HepG2 (cell line): Measurements from ENCODE around the gene GLI3.

Source experiments
- CTCF ChIP-seq: sonication (generic); formaldehyde crosslinking; IDR thresholded peaks from 2 replicates; pipeline ENCODE4 v1.5.0; 2020; ENCODE audit warnings: mild to moderate bottlenecking, missing genetic modification reagents, moderate library complexity
- ELF4 ChIP-seq: sonication (generic); formaldehyde crosslinking; IDR thresholded peaks from 2 replicates; pipeline ENCODE4 v1.5.0; 2020; ENCODE audit warnings: missing genetic modification reagents, mild to moderate bottlenecking, moderate library complexity, borderline replicate concordance
- KLF9 ChIP-seq: IDR thresholded peaks from 2 replicates; pipeline ENCODE4 v1.6.1; 2016; ENCODE audit warnings: low read depth
- LBX2 ChIP-seq: sonication (generic); formaldehyde crosslinking; IDR thresholded peaks from 2 replicates; pipeline ENCODE4 v1.5.0; 2020; ENCODE audit warnings: missing genetic modification reagents, mild to moderate bottlenecking, borderline replicate concordance
- POLR2A ChIP-seq, 2 experiments: IDR thresholded peaks; 2 replicates each; pipeline ENCODE4 v1.6.1; 2011; ENCODE audit warnings: low read depth in 2 of 2, low read length in 2 of 2, mild to moderate bottlenecking in 1 of 2, moderate library complexity in 1 of 2; ENCODE audit not compliant: insufficient read depth in 1 of 2
- ZNF274 ChIP-seq: sonication (generic); formaldehyde crosslinking; IDR thresholded peaks from 2 replicates; pipeline ENCODE4 v1.5.1; 2020; ENCODE audit warnings: mild to moderate bottlenecking, missing genetic modification reagents
- ZNF451 ChIP-seq: sonication (generic); formaldehyde crosslinking; IDR thresholded peaks from 2 replicates; pipeline ENCODE4 v1.5.0; 2020; ENCODE audit warnings: mild to moderate bottlenecking, missing genetic modification reagents

- TF ChIP-seq LBX2 (no peak), KLF9 (CRISPR knock-in tag) (no peak), POLR2A (IDR thresholded peaks at IDR 0.05; ENCODE audit: insufficient read depth in 1 of 2, low read depth in 2 of 2, low read length in 2 of 2) (no peak), ZNF451 (CRISPR knock-in tag) (no peak), CTCF (no peak), ELF4 (no peak), ZNF274 (no peak)
Observed at GRCh38 chr7:42016517-42016916, 220.5 kb downstream of the GLI3 start.
